Endothelial cell (in vitro differentiated cells): ENCODE results near the gene CUX1. TPM values are rescaled to one million over a fixed set of nuclear protein-coding genes. Genes with fewer than 3 reads are reported as not detected.
A peak's percentile ranks its signal among the peaks of the same experiment; 100 is the strongest.

ENCODE experiments used
- DNase-seq: peaks from one replicate; pipeline ENCODE4 v3.0.0; 2021; ENCODE audit warnings: low spot score
- H3K27ac Mint-ChIP-seq: one replicate; pipeline ENCODE4 v1.8.0; 2021; ENCODE audit warnings: mixed read lengths, inconsistent platforms; ENCODE audit not compliant: unreplicated experiment
- H3K27me3 Mint-ChIP-seq: one replicate; pipeline ENCODE4 v1.8.0; 2021; ENCODE audit warnings: mild to moderate bottlenecking, moderate library complexity, mixed read lengths, inconsistent platforms; ENCODE audit not compliant: unreplicated experiment
- H3K36me3 Mint-ChIP-seq: one replicate; pipeline ENCODE4 v1.8.0; 2021; ENCODE audit warnings: mild to moderate bottlenecking, low read depth, mixed read lengths, inconsistent platforms; ENCODE audit not compliant: unreplicated experiment
- H3K4me1 Mint-ChIP-seq: one replicate; pipeline ENCODE4 v1.8.0; 2021; ENCODE audit warnings: mild to moderate bottlenecking, mixed read lengths, inconsistent platforms; ENCODE audit not compliant: unreplicated experiment
- H3K4me3 Mint-ChIP-seq: one replicate; pipeline ENCODE4 v1.8.0; 2021; ENCODE audit warnings: mild to moderate bottlenecking, mixed read lengths, inconsistent platforms; ENCODE audit not compliant: unreplicated experiment
- H3K9me3 Mint-ChIP-seq: one replicate; pipeline ENCODE4 v1.8.0; 2021; ENCODE audit warnings: mixed read lengths, inconsistent platforms; ENCODE audit not compliant: unreplicated experiment
- total RNA-seq: library from RNA; stranded (reverse); fragmentation: NEBNext Ultra II Directional; extraction: Animal tissue kit (Norgen Biotek cat#: 25700); gene quantifications from one replicate; pipeline ENCODE4 v1.2.1, GENCODE V29; 2021; ENCODE audit not compliant: unreplicated experiment
- TF ChIP-seq, protein P1 (sequence below): fragments of 200-600 bp; sonication (generic); IDR thresholded peaks from one replicate; pipeline ENCODE4 v1.5.0; 2021; ENCODE audit warnings: antibody characterized with exemption; ENCODE audit not compliant: unreplicated experiment

Gene CUX1
- total RNA-seq, 1 donor from 2014 or later = 43.7 TPM

DNA sequence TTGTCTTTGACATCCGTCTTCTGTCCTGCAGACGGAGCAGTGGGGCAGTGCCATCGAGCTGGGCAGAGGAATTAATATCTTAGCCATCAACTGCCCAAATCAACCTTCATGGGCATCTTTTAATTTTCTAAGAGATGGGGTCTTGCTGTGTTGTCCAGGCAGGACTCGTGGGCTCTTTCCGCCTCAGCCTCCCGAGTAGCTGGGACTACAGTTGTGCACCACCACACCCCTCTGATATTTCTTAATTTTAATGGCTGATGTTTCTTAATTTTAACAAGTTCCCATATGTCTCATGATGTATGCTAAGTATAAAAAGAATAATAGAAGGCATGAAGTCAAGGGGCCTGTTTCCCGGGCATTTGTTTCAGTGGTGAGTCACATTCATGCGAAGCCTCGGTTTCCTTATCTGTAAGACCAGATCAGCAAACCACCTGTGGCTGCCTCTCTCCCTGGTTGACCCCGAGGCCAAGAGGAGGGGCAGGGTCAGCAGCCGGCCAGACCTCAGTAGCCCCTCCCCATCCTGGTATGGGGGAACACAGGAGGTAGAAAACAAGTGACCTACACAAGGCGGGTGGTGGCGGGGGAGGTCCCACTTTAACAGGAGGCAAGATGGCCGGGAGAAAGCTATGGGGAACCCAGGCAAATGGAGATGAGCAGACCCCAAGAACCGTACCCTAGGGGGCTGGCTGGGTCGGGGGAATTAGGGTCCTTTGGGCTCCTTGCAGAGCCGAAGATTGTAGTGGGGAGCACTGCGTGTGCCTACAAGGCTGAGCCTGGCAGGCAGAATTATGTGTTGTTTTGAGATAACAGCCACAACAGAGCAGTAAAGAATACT lies 85.5 kb downstream of the CUX1 start:
- DNase-seq = no peak
- H3K27ac Mint-ChIP-seq = peak overlapping the region; percentile 42

DNA sequence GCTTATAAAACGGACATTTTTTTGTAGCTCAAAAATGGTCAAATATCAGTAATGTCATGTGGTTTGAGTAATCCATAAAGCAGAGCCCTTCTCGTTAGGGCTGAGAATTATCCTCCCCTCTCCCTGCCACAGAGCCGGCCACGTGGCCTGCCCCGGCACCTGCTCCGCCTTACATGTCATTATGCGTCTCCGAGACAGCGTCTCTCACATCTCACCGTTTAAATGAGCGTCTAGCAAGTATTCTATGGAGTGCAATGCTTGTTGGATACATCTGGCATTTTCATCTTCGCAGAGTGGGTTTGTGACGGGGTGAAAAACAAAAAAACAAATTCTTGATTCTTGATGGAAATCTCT lies 86.1 kb downstream of the CUX1 start:
- H3K27ac Mint-ChIP-seq = no peak overlapping the region
- TF ChIP-seq, protein P1, sequence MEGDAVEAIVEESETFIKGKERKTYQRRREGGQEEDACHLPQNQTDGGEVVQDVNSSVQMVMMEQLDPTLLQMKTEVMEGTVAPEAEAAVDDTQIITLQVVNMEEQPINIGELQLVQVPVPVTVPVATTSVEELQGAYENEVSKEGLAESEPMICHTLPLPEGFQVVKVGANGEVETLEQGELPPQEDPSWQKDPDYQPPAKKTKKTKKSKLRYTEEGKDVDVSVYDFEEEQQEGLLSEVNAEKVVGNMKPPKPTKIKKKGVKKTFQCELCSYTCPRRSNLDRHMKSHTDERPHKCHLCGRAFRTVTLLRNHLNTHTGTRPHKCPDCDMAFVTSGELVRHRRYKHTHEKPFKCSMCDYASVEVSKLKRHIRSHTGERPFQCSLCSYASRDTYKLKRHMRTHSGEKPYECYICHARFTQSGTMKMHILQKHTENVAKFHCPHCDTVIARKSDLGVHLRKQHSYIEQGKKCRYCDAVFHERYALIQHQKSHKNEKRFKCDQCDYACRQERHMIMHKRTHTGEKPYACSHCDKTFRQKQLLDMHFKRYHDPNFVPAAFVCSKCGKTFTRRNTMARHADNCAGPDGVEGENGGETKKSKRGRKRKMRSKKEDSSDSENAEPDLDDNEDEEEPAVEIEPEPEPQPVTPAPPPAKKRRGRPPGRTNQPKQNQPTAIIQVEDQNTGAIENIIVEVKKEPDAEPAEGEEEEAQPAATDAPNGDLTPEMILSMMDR = no peak
- DNase-seq = no peak
- no peaks in the 10 kb centered on the region for H3K4me1 Mint-ChIP-seq
- H3K27me3 Mint-ChIP-seq = peaks cover 7% of the 10 kb centered on the region
- H3K36me3 Mint-ChIP-seq = no peaks in the 10 kb centered on the region
- H3K4me3 Mint-ChIP-seq = no peak overlapping the region
- no peaks in the 10 kb centered on the region for H3K9me3 Mint-ChIP-seq

More for the DNA sequence above, 85.5 kb downstream of the CUX1 start:
- Mint-ChIP-seq H3K4me1 (no peaks in the 10 kb centered on the region), H3K9me3 (no peaks in the 10 kb centered on the region), H3K36me3 (no peaks in the 10 kb centered on the region), H3K27me3 (peaks cover 7% of the 10 kb centered on the region), H3K4me3 (no peak overlapping the region)
- TF ChIP-seq, protein P1 = no peak

DNA sequence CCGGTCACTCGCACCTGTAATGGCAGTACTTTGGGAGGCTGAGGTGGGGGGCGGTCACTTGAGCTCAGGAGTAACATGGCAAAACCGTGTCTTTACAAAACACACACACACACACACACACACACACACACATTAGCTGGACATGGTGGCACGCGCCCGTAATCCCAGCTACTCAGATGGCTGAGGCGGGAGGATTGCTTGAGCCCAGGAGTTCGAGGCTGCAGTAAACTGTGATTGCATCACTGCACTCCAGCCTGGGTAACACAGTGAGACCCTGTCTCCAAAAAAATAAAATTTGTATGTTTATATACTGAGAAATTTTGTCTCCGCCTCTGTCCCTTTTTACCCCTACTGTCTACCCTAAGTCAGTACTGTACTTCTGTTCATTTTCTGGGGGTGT lies 86.6 kb downstream of the CUX1 start:
- H3K4me1 Mint-ChIP-seq = no peaks in the 10 kb centered on the region
- TF ChIP-seq, protein P1 = no peak
- H3K9me3 Mint-ChIP-seq = no peaks in the 10 kb centered on the region
- no peak overlapping the region for H3K4me3 Mint-ChIP-seq
- no peak overlapping the region for H3K27ac Mint-ChIP-seq
- peaks cover 7% of the 10 kb centered on the region for H3K27me3 Mint-ChIP-seq
- no peak for DNase-seq
- H3K36me3 Mint-ChIP-seq = no peaks in the 10 kb centered on the region

DNA sequence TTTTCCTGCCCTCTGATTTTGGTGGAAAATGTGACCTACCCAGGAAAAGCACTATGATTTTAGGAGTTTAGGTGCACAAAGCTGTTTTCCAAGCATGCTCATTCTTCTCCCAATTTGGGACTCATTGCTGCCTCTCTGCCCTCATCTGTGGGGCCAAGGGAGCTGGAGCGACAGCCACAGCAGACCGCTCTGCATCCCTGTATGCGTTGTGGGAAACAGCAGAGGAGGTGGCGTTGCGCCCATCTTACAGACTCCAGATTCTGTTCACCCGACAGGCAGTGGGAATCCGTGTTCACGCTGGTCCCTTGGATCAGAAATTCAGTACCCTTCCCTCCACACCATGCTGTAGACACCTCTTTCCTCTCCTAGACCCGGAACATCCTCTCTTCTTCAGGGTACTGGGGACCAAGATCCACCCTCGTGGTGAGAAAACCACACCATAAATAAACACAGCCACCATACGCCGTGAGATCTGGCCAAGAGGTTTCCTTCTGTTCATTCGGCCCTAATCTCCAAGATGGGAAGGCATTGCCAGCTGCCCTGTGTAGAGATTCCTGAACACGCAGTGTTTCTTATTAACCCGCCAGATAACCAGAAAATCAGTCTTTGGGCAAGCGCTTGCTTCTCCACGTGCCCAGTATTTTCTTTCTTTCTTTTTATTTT lies 87.9 kb downstream of the CUX1 start:
- Mint-ChIP-seq H3K36me3 (no peaks in the 10 kb centered on the region), H3K27me3 (peaks cover 6% of the 10 kb centered on the region), H3K9me3 (no peaks in the 10 kb centered on the region), H3K27ac (peak overlapping the region; percentile 36), H3K4me1 (no peaks in the 10 kb centered on the region), H3K4me3 (no peak overlapping the region)
- no peak for DNase-seq
- TF ChIP-seq, protein P1 = no peak
